CD4-positive, alpha-beta T cell treated with Interleukin-6 at 100 ng/mL for 8 hours (primary cell): ENCODE measurements around the gene C12orf60.

ENCODE experiments used
- DNase-seq: peaks from one replicate; pipeline ENCODE4 v3.0.0-alpha.2; 2020; ENCODE audit warnings: mixed read lengths, low spot score

C12orf60 gene

GRCh38 chr12:14836336-14837210 is 33.1 kb downstream of the C12orf60 start:
- no peak for DNase-seq

- no peak for DNase-seq
These were observed 35.8 kb downstream of the C12orf60 start for GRCh38 chr12:14839262-14839661.

- DNase-seq = no peak
These were observed 37.1 kb downstream of the C12orf60 start for GRCh38 chr12:14840616-14841015.

GRCh38 chr12:14841761-14842160 is 38.3 kb downstream of the C12orf60 start:
- no peak for DNase-seq

GRCh38 chr12:14842315-14842714 is 38.8 kb downstream of the C12orf60 start:
- no peak for DNase-seq

GRCh38 chr12:14843425-14843887 is 40.0 kb downstream of the C12orf60 start, which contains the start of gene ART4:
ART4 (minus strand) TSS chr12:14843526; CDS start chr12:14843113, 413 bp downstream.
- DNase-seq = no peak

- DNase-seq = no peak
These were observed 40.9 kb downstream of the C12orf60 start for GRCh38 chr12:14844401-14844800.

GRCh38 chr12:14845350-14845750 is 41.9 kb downstream of the C12orf60 start:
- peak; percentile 56 for DNase-seq

GRCh38 chr12:14846042-14846587 is 42.6 kb downstream of the C12orf60 start:
- DNase-seq = no peak

- DNase-seq = no peak
These were observed 43.6 kb downstream of the C12orf60 start for GRCh38 chr12:14846876-14847580.

GRCh38 chr12:14849661-14850060 is 46.2 kb downstream of the C12orf60 start:
- DNase-seq = no peak

- DNase-seq = no peak
These were observed 47.6 kb downstream of the C12orf60 start for GRCh38 chr12:14850929-14851663.

- DNase-seq = no peak
These were observed 49.4 kb downstream of the C12orf60 start for GRCh38 chr12:14852880-14853279.

GRCh38 chr12:14853961-14854360 is 50.5 kb downstream of the C12orf60 start:
- DNase-seq = no peak

GRCh38 chr12:14854586-14855183 is 51.2 kb downstream of the C12orf60 start:
- DNase-seq = no peak

- DNase-seq = no peak
These were observed 55.0 kb downstream of the C12orf60 start for GRCh38 chr12:14858513-14858912.

GRCh38 chr12:14860490-14860889 is 57.0 kb downstream of the C12orf60 start:
- no peak for DNase-seq

- DNase-seq = no peak
These were observed 65.5 kb downstream of the C12orf60 start for GRCh38 chr12:14868916-14869506.

GRCh38 chr12:14871247-14871646 is 67.8 kb downstream of the C12orf60 start:
- no peak for DNase-seq

GRCh38 chr12:14871886-14872285 is 68.4 kb downstream of the C12orf60 start:
- no peak for DNase-seq
